ENCODE data around the gene MEF2B.

- TF ChIP-seq TAF1 (IDR thresholded peaks at IDR 0.05; ENCODE audit: borderline replicate concordance, insufficient read depth, low read length) = no peak
- TF ChIP-seq POLR2AphosphoS5 (IDR thresholded peaks at IDR 0.05; ENCODE audit: low read depth, low read length) = no peak
- TF ChIP-seq, protein P1, sequence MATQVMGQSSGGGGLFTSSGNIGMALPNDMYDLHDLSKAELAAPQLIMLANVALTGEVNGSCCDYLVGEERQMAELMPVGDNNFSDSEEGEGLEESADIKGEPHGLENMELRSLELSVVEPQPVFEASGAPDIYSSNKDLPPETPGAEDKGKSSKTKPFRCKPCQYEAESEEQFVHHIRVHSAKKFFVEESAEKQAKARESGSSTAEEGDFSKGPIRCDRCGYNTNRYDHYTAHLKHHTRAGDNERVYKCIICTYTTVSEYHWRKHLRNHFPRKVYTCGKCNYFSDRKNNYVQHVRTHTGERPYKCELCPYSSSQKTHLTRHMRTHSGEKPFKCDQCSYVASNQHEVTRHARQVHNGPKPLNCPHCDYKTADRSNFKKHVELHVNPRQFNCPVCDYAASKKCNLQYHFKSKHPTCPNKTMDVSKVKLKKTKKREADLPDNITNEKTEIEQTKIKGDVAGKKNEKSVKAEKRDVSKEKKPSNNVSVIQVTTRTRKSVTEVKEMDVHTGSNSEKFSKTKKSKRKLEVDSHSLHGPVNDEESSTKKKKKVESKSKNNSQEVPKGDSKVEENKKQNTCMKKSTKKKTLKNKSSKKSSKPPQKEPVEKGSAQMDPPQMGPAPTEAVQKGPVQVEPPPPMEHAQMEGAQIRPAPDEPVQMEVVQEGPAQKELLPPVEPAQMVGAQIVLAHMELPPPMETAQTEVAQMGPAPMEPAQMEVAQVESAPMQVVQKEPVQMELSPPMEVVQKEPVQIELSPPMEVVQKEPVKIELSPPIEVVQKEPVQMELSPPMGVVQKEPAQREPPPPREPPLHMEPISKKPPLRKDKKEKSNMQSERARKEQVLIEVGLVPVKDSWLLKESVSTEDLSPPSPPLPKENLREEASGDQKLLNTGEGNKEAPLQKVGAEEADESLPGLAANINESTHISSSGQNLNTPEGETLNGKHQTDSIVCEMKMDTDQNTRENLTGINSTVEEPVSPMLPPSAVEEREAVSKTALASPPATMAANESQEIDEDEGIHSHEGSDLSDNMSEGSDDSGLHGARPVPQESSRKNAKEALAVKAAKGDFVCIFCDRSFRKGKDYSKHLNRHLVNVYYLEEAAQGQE (IDR thresholded peaks at IDR 0.05; ENCODE audit: insufficient read depth in 1 of 2, low read depth in 2 of 2, low read length in 2 of 2) = no peak
- TF ChIP-seq FOXP2 (optimal IDR thresholded peaks at IDR 0.05; ENCODE audit: borderline replicate concordance, extremely low read depth, extremely low read length, insufficient read depth) = no peak
- TF ChIP-seq SIN3A (IDR thresholded peaks at IDR 0.05; ENCODE audit: borderline replicate concordance, insufficient read depth, low read length) = no peak
Measured at GRCh38 chr19:19098703-19099632, 71.1 kb downstream of the MEF2B start.

All from PFSK-1 (cell line).